HepG2 (cell line): ENCODE measurements around the gene PROC. TPM values are rescaled to one million over a fixed set of nuclear protein-coding genes. Genes with fewer than 3 reads are reported as not detected.

Experiments used
- AGO1 ChIP-seq: fragments of 200-400 bp; formaldehyde crosslinking; IDR thresholded peaks from 2 replicates; pipeline ENCODE4 v1.6.1; 2017; ENCODE audit warnings: mild to moderate bottlenecking, low read depth, low read length, moderate library complexity; ENCODE audit not compliant: poor library complexity, severe bottlenecking
- ATF1 ChIP-seq: IDR thresholded peaks from 2 replicates; pipeline ENCODE4 v1.6.1; 2016; ENCODE audit warnings: mild to moderate bottlenecking, control low read depth
- ETV5 ChIP-seq: IDR thresholded peaks from 2 replicates; pipeline ENCODE4 v1.6.1; 2018; ENCODE audit warnings: missing biosample characterization, missing genetic modification reagents, inconsistent platforms, borderline replicate concordance
- HIVEP1 ChIP-seq: sonication (generic); formaldehyde crosslinking; IDR thresholded peaks from 2 replicates; pipeline ENCODE4 v1.4.0; 2020; ENCODE audit warnings: mild to moderate bottlenecking, missing genetic modification reagents
- HNF1B ChIP-seq: sonication (generic); formaldehyde crosslinking; IDR thresholded peaks from 2 replicates; pipeline ENCODE4 v1.5.1; 2020; ENCODE audit warnings: mild to moderate bottlenecking, moderate library complexity, missing genetic modification reagents
- KDM2A ChIP-seq: sonication (generic); formaldehyde crosslinking; IDR thresholded peaks from 2 replicates; pipeline ENCODE4 v1.4.0; 2020; ENCODE audit warnings: low read depth, missing genetic modification reagents, borderline replicate concordance
- KLF6 ChIP-seq: IDR thresholded peaks from 2 replicates; pipeline ENCODE4 v1.8.0; 2016; ENCODE audit warnings: missing biosample characterization, missing genetic modification reagents
- MAFK ChIP-seq, 2 experiments: IDR thresholded peaks in 1 of 2; conservative IDR thresholded peaks in 1 of 2; 2 replicates each; pipeline ENCODE4 v1.6.1; 2011; ENCODE audit warnings: improper control_type of control experiment in 2 of 2, low read length in 2 of 2
- MBNL3 ChIP-seq: fragments of 250-450 bp; sonication (Bioruptor Pico); conservative IDR thresholded peaks from 2 replicates; pipeline ENCODE4 v1.8.0; 2022; ENCODE audit warnings: mild to moderate bottlenecking, inconsistent platforms
- MLX ChIP-seq: IDR thresholded peaks from 2 replicates; pipeline ENCODE4 v1.6.1; 2016
- MNT ChIP-seq: fragments of 450-650 bp; IDR thresholded peaks from 2 replicates; pipeline ENCODE4 v1.6.1; 2016
- NFYC ChIP-seq: IDR thresholded peaks from 2 replicates; pipeline ENCODE4 v1.6.1; 2016; ENCODE audit warnings: missing genetic modification reagents, missing compliant biosample characterization
- NR2F1 ChIP-seq, 2 experiments: fragments of 450-650 bp in 1 of 2; formaldehyde crosslinking in 1 of 2; IDR thresholded peaks; 2 replicates each; pipeline versions ENCODE4 v1.5.0 to v1.6.1; 2016 to 2020; ENCODE audit warnings: mild to moderate bottlenecking in 1 of 2, missing compliant biosample characterization in 1 of 2, missing genetic modification reagents in 1 of 2, moderate library complexity in 1 of 2
- ONECUT2 ChIP-seq: sonication (generic); formaldehyde crosslinking; IDR thresholded peaks from 2 replicates; pipeline ENCODE4 v1.4.0; 2020; ENCODE audit warnings: missing genetic modification reagents
- RBFOX2 ChIP-seq: fragments of 200-400 bp; formaldehyde crosslinking; IDR thresholded peaks from 2 replicates; pipeline ENCODE4 v1.6.1; 2017; ENCODE audit warnings: low read depth, mild to moderate bottlenecking, low read length
- SALL1 ChIP-seq: sonication (generic); formaldehyde crosslinking; IDR thresholded peaks from 2 replicates; pipeline ENCODE4 v1.8.0; 2022; ENCODE audit warnings: mild to moderate bottlenecking, missing genetic modification reagents
- TMF1 ChIP-seq: sonication (generic); formaldehyde crosslinking; IDR thresholded peaks from 2 replicates; pipeline ENCODE4 v1.8.1; 2022; ENCODE audit warnings: low read depth, missing genetic modification reagents
- ZFP36L1 ChIP-seq: sonication (generic); formaldehyde crosslinking; IDR thresholded peaks from 2 replicates; pipeline ENCODE4 v1.8.0; 2022; ENCODE audit warnings: mild to moderate bottlenecking, missing genetic modification reagents, moderate library complexity
- ZNF143 ChIP-seq: sonication (generic); formaldehyde crosslinking; IDR thresholded peaks from 2 replicates; pipeline ENCODE4 v1.4.0; 2020; ENCODE audit warnings: missing genetic modification reagents
- ZNF225 ChIP-seq: sonication (generic); formaldehyde crosslinking; IDR thresholded peaks from 2 replicates; pipeline ENCODE4 v1.4.0; 2020; ENCODE audit warnings: mild to moderate bottlenecking, missing genetic modification reagents
- ZNF354B ChIP-seq: sonication (generic); formaldehyde crosslinking; IDR thresholded peaks from 2 replicates; pipeline ENCODE4 v1.8.0; 2022; ENCODE audit warnings: mild to moderate bottlenecking, missing genetic modification reagents
- ZNF552 ChIP-seq: sonication (generic); formaldehyde crosslinking; IDR thresholded peaks from 2 replicates; pipeline ENCODE4 v1.9.0; 2022; ENCODE audit warnings: missing genetic modification reagents, mild to moderate bottlenecking, borderline replicate concordance
- ZNF784 ChIP-seq: sonication (generic); formaldehyde crosslinking; IDR thresholded peaks from 2 replicates; pipeline ENCODE4 v1.5.1; 2020; ENCODE audit warnings: missing genetic modification reagents, mild to moderate bottlenecking, borderline replicate concordance
- polyA plus RNA-seq, 8 experiments: library from polyadenylated mRNA; depleted of rRNA in 3 of 8; stranded (reverse) in 7 of 8; unstranded in 1 of 8; fragments of >200 nt; fragmentation: Illumina TruSeq in 4 of 8; extraction: Trizol in 4 of 8; gene quantifications; 2 replicates each; pipeline versions ENCODE4 v1.2.1 to v1.2.3, GENCODE V29; 2011 to 2016; ENCODE audit warnings: low read depth in 4 of 8, missing spikeins in 1 of 8, mixed read lengths in 1 of 8; ENCODE audit not compliant: insufficient read depth in 1 of 8
- total RNA-seq, 5 experiments: library from RNA; depleted of rRNA; stranded (reverse); fragments of >200 nt; fragmentation: Illumina TruSeq; extraction: Trizol; gene quantifications; 2 replicates each; pipeline ENCODE4 v1.2.3, GENCODE V29; 2016; ENCODE audit warnings: low read depth in 1 of 5

Gene PROC
- total and polyA plus RNA-seq, 2 of the 13 experiments (the other 11 are each of a cell fraction or from before 2014, with no cell fraction given) = 134 to 185 TPM

- TF ChIP-seq NR2F1 (CRISPR knock-in tag; IDR thresholded peaks at IDR 0.05) (peak in 1 of 2 experiments; percentile 66; a peak in 2 of 4 replicates), TMF1 (CRISPR knock-in tag) (peak; percentile 55; the same call in 1 of the 2 replicates), HIVEP1 (peak; percentile 60; the same call in 1 of the 2 replicates), ZNF784 (CRISPR knock-in tag) (no peak; the same call in 1 of the 2 replicates), ZFP36L1 (CRISPR knock-in tag) (0 out of 2 replicates have a peak, but pooled peaks have one; percentile 54), SALL1 (CRISPR knock-in tag) (peak; percentile 99), HNF1B (peak; percentile 46), KLF6 (CRISPR knock-in tag) (peak; percentile 96), MBNL3 (CRISPR knock-in tag) (no peak), RBFOX2 (peak; percentile 55; the same call in 1 of the 2 replicates), ZNF225 (CRISPR knock-in tag) (no peak), KDM2A (peak; percentile 70), MNT (peak; percentile 90), ONECUT2 (0 out of 2 replicates have a peak, but pooled peaks have one; percentile 47), ATF1 (CRISPR knock-in tag) (peak; percentile 17; the same call in 1 of the 2 replicates), AGO1 (no peak), ZNF143 (peak; percentile 49; the same call in 1 of the 2 replicates), ZNF552 (CRISPR knock-in tag) (peak; percentile 100), MLX (CRISPR knock-in tag) (peak; percentile 99), NFYC (CRISPR knock-in tag) (peak; percentile 77), ZNF354B (no peak), ETV5 (CRISPR knock-in tag) (peak; percentile 72), MAFK (conservative IDR thresholded peaks at IDR 0.05 in 1 of 2, IDR thresholded peaks at IDR 0.05 in 1 of 2; ENCODE audit: low read length in 2 of 2) (peak in 1 of 2 experiments; percentile 50; a peak in 2 of 4 replicates)
Measured at GRCh38 chr2:127454595-127455565, 36.7 kb downstream of the PROC start (continued).
